B cell (primary cell): ENCODE measurements around the gene KCTD5. TPM values are rescaled to one million over a fixed set of nuclear protein-coding genes. Genes with fewer than 3 reads are reported as not detected.

Experiments
- ATAC-seq: fragments of 200-7000 bp; cut with Tn5 transposase; one replicate; pipeline ENCODE4 v1.10.0; 2021; ENCODE audit warnings: low read depth, mild to moderate bottlenecking, moderate number of reproducible peaks, moderate library complexity
- CTCF ChIA-PET: fragments of 350-600 bp; sonication (Branson Sonifier 250); formaldehyde crosslinking; loops from one replicate; lab custom pipeline; 2021; ENCODE audit warnings: antibody characterized with exemption, inconsistent platforms; lab: Charles Lee
- POLR2A ChIA-PET: fragments of 350-600 bp; sonication (Branson Sonifier 250); formaldehyde crosslinking; loops from one replicate; lab custom pipeline; 2021; ENCODE audit warnings: antibody characterized with exemption; lab: Charles Lee
- DNase-seq: peaks from one replicate; pipeline ENCODE4 v3.0.0; 2013
- H2AFZ ChIP-seq: 2 replicates; pipeline ENCODE4 v1.6.1; 2012; ENCODE audit warnings: mild to moderate bottlenecking, low read depth, low read length; ENCODE audit not compliant: insufficient read depth, poor library complexity, severe bottlenecking
- H3K27ac ChIP-seq, 2 donors: 1 replicate in 1 of 2; 2 replicates in 1 of 2; pipeline ENCODE4 v1.5.1; 2012 to 2013; ENCODE audit warnings: low read length in 2 of 2, mild to moderate bottlenecking in 2 of 2, moderate library complexity in 1 of 2
- H3K27me3 ChIP-seq, 4 experiments: fragments of 200-600 bp in 1 of 4; sonication (generic) in 1 of 4; replicated peaks in 1 of 4; 1 replicate in 2 of 4; 2 replicates in 2 of 4; pipeline versions ENCODE4 v1.6.1 to v1.7.0; 2013 to 2016; ENCODE audit warnings: low read length in 3 of 4, mild to moderate bottlenecking in 2 of 4, mixed read lengths in 1 of 4, moderate library complexity in 1 of 4; ENCODE audit not compliant: insufficient read depth in 4 of 4, control insufficient read depth in 3 of 4; ENCODE audit errors: control extremely low read depth in 1 of 4
- H3K36me3 ChIP-seq, 2 experiments: replicated peaks in 1 of 2; 1 replicate in 1 of 2; 2 replicates in 1 of 2; pipeline versions ENCODE4 v1.6.1 to v1.7.1; 2013; ENCODE audit warnings: low read length in 1 of 2; ENCODE audit not compliant: insufficient read depth in 2 of 2, control insufficient read depth in 1 of 2; ENCODE audit errors: control extremely low read depth in 1 of 2, extremely low read depth in 1 of 2
- H3K4me1 ChIP-seq, 2 donors: fragments of 200-600 bp in 1 of 2; sonication (generic) in 1 of 2; 1 replicate in 1 of 2; 2 replicates in 1 of 2; pipeline versions ENCODE4 v1.5.1 to v1.6.1; 2013 to 2017; ENCODE audit warnings: low read length in 2 of 2; ENCODE audit not compliant: control insufficient read depth in 2 of 2, insufficient read depth in 2 of 2
- H3K4me2 ChIP-seq: replicated peaks from 2 replicates; pipeline ENCODE3; 2012; ENCODE audit warnings: mild to moderate bottlenecking, low read depth, low read length; ENCODE audit not compliant: poor library complexity, severe bottlenecking
- H3K4me3 ChIP-seq, 5 experiments: fragments of 200-600 bp in 1 of 5; sonication (generic) in 1 of 5; 1 replicate in 3 of 5; 2 replicates in 2 of 5; pipeline versions ENCODE4 v1.5.1 to v1.7.0; 2011 to 2016; ENCODE audit warnings: low read length in 4 of 5, mild to moderate bottlenecking in 4 of 5, low read depth in 2 of 5, control low read depth in 1 of 5, moderate library complexity in 1 of 5; ENCODE audit not compliant: insufficient read depth in 1 of 5; ENCODE audit errors: control extremely low read depth in 1 of 5, extremely low read depth in 1 of 5
- H3K79me2 ChIP-seq: fragments of 200-600 bp; sonication (generic); one replicate; pipeline ENCODE4 v1.6.0; 2016; ENCODE audit warnings: low read length; ENCODE audit not compliant: control insufficient read depth, insufficient read depth
- H3K9ac ChIP-seq: fragments of 200-600 bp; sonication (generic); 2 replicates; pipeline ENCODE4 v1.6.1; 2017; ENCODE audit warnings: mild to moderate bottlenecking, low read length, moderate library complexity
- H3K9me3 ChIP-seq, 3 donors: one replicate each; pipeline versions ENCODE4 v1.6.1 to v1.7.1; 2013; ENCODE audit warnings: low read length in 2 of 3; ENCODE audit not compliant: control insufficient read depth in 2 of 3, insufficient read depth in 1 of 3; ENCODE audit errors: control extremely low read depth in 1 of 3
- H4K20me1 ChIP-seq: 2 replicates; pipeline ENCODE4 v1.6.0; 2012; ENCODE audit warnings: mild to moderate bottlenecking, low read length; ENCODE audit not compliant: insufficient read depth, control insufficient read depth, poor library complexity, severe bottlenecking
- H3K27ac Mint-ChIP-seq: one replicate; pipeline ENCODE4 v1.8.0; 2021; ENCODE audit warnings: mixed read lengths
- H3K27me3 Mint-ChIP-seq: one replicate; pipeline ENCODE4 v1.8.0; 2021; ENCODE audit warnings: mixed read lengths
- H3K4me1 Mint-ChIP-seq: one replicate; pipeline ENCODE4 v1.8.0; 2021; ENCODE audit warnings: mixed read lengths
- H3K4me3 Mint-ChIP-seq: one replicate; pipeline ENCODE4 v1.8.0; 2021; ENCODE audit warnings: mixed read lengths
- H3K9me3 Mint-ChIP-seq: one replicate; pipeline ENCODE4 v1.8.0; 2022; ENCODE audit warnings: mixed read lengths; ENCODE audit not compliant: insufficient read depth
- CTCF ChIP-seq: fragments of 200-600 bp; IDR thresholded peaks from one replicate; pipeline ENCODE4 v1.8.0; 2022; ENCODE audit warnings: antibody characterized with exemption, mild to moderate bottlenecking
- EZH2 ChIP-seq: IDR thresholded peaks from 2 replicates; pipeline ENCODE4 v1.6.1; 2012; ENCODE audit warnings: borderline replicate concordance, low read depth, mild to moderate bottlenecking, moderate library complexity, low read length; ENCODE audit not compliant: insufficient read depth, poor library complexity, severe bottlenecking
- WGBS: methylation state at CpG from one replicate; pipeline ENCODE4 v1.1.5; 2013; ENCODE audit warnings: missing lambda C conversion rate; ENCODE audit not compliant: insufficient coverage; 5-methylcytosine and 5-hydroxymethylcytosine counted together
- intact Hi-C: fragments of 100-400 bp; cut with micrococcal nuclease; formaldehyde crosslinking; loops from one replicate; pipeline ENCODE4 v1.10.0; 2022
- polyA plus RNA-seq: library from polyadenylated mRNA; depleted of rRNA; stranded (reverse); fragments of >200 nt; gene quantifications from 2 replicates; pipeline ENCODE4 v1.2.3, GENCODE V29; 2012
- total RNA-seq, 2 donors: library from RNA; stranded (reverse); fragments of 120-200 nt in 1 of 2; gene quantifications; 1 replicate in 1 of 2; 2 replicates in 1 of 2; pipeline versions ENCODE4 v1.2.3 to v1.2.4, GENCODE V29; 2013 to 2022

KCTD5 gene
- total and polyA plus RNA-seq, 2 donors (not counting 1 experiment from before 2014, with no cell fraction given) = 17.2 to 37.3 TPM

- Mint-ChIP-seq H3K9me3 (no peaks in the 10 kb centered on the region), H3K4me1 (peaks cover 2% of the 10 kb centered on the region), H3K4me3 (no peak overlapping the region), H3K27ac (no peak overlapping the region), H3K27me3 (no peaks in the 10 kb centered on the region)
- H3K27ac ChIP-seq = no peak overlapping the region
- no peaks in the 10 kb centered on the region for H3K9me3 ChIP-seq
- intact Hi-C loops = no loop called here
- 96% methylated on average over 18 of the region's 22 CpGs for WGBS
- CTCF ChIA-PET = no interaction called here
- no peak for TF ChIP-seq CTCF
- no peak for TF ChIP-seq EZH2
- H3K27me3 ChIP-seq = no peaks in the 10 kb centered on the region
- H3K4me1 ChIP-seq = no peaks in the 10 kb centered on the region
- peaks cover 0 to 56% of the 10 kb centered on the region in 2 experiments for H3K36me3 ChIP-seq
- no peak overlapping the region for H3K9ac ChIP-seq
- no peak overlapping the region for H2AFZ ChIP-seq
- no peak overlapping the region for H3K4me2 ChIP-seq
- H3K79me2 ChIP-seq = peaks cover 17% of the 10 kb centered on the region
- H4K20me1 ChIP-seq = peaks cover 70% of the 10 kb centered on the region
- POLR2A ChIA-PET = no interaction called here
- no peak for ATAC-seq
- H3K4me3 ChIP-seq = no peak overlapping the region
- DNase-seq = no peak
Measured at GRCh38 chr16:2706611-2707311, 24.4 kb downstream of the KCTD5 start.
